MM.1S (cell line): ENCODE measurements around the gene TMEM260.
"Not testable (repeated sequence)": the region's sequence is repeated elsewhere in the genome, so short reads cannot be mapped to it uniquely, and the experiment has no call there.

Experiments
- DNase-seq: peaks from one replicate; pipeline ENCODE4 v3.0.0-alpha.2; 2015
- H2AFZ ChIP-seq: fragments of 300-600 bp; sonication (generic); 2 replicates; pipeline ENCODE4 v1.6.0; 2016; ENCODE audit warnings: antibody characterized with exemption, low read length
- H3F3A ChIP-seq: fragments of 300-600 bp; sonication (generic); 2 replicates; pipeline ENCODE4 v1.6.1; 2016; ENCODE audit warnings: mild to moderate bottlenecking, antibody characterized with exemption, low read length, moderate library complexity, mixed read lengths; ENCODE audit not compliant: insufficient read depth
- H3K27ac ChIP-seq: fragments of 300-600 bp; sonication (generic); 2 replicates; pipeline ENCODE4 v1.5.1; 2016; ENCODE audit warnings: mild to moderate bottlenecking, low read length
- H3K27me3 ChIP-seq: fragments of 300-600 bp; sonication (generic); replicated peaks from 2 replicates; pipeline ENCODE4 v1.6.0; 2016; ENCODE audit warnings: low read length; ENCODE audit not compliant: insufficient read depth
- H3K36me3 ChIP-seq: fragments of 300-600 bp; sonication (generic); replicated peaks from 2 replicates; pipeline ENCODE4 v1.6.1; 2016; ENCODE audit warnings: mild to moderate bottlenecking, low read length, mixed read lengths; ENCODE audit not compliant: insufficient read depth
- H3K4me1 ChIP-seq: fragments of 300-600 bp; sonication (generic); 2 replicates; pipeline ENCODE4 v1.6.1; 2016; ENCODE audit warnings: low read length, mixed read lengths
- H3K4me2 ChIP-seq: fragments of 300-600 bp; sonication (generic); 2 replicates; pipeline ENCODE4 v1.6.0; 2016; ENCODE audit warnings: low read depth, low read length
- H3K4me3 ChIP-seq: fragments of 300-600 bp; sonication (generic); 2 replicates; pipeline ENCODE4 v1.5.1; 2016; ENCODE audit warnings: low read length, mixed read lengths
- H3K79me2 ChIP-seq: fragments of 300-600 bp; sonication (generic); 2 replicates; pipeline ENCODE4 v1.6.1; 2016; ENCODE audit warnings: mixed run types, low read length, mixed read lengths
- H3K9ac ChIP-seq: fragments of 300-600 bp; sonication (generic); 2 replicates; pipeline ENCODE4 v1.6.1; 2016; ENCODE audit warnings: low read length, mixed read lengths
- H3K9me2 ChIP-seq: fragments of 300-600 bp; sonication (generic); replicated peaks from 2 replicates; pipeline ENCODE4 v1.6.1; 2016; ENCODE audit warnings: mild to moderate bottlenecking, low read length, mixed read lengths; ENCODE audit not compliant: insufficient read depth
- H3K9me3 ChIP-seq: fragments of 300-600 bp; sonication (generic); replicated peaks from 2 replicates; pipeline ENCODE4 v1.6.1; 2016; ENCODE audit warnings: mild to moderate bottlenecking, low read length, mixed read lengths; ENCODE audit not compliant: insufficient read depth
- H4K20me1 ChIP-seq: fragments of 300-600 bp; sonication (generic); 2 replicates; pipeline ENCODE4 v1.6.1; 2016; ENCODE audit warnings: mild to moderate bottlenecking, low read length, moderate library complexity, mixed read lengths; ENCODE audit not compliant: insufficient read depth
- CTCF ChIP-seq: fragments of 300-600 bp; sonication (generic); IDR thresholded peaks from 2 replicates; pipeline ENCODE4 v1.5.1; 2016; ENCODE audit warnings: antibody characterized with exemption, low read length, mixed read lengths
- EZH2 ChIP-seq: fragments of 300-600 bp; sonication (generic); optimal IDR thresholded peaks from 2 replicates; pipeline ENCODE3; 2017; ENCODE audit warnings: low read depth, mild to moderate bottlenecking, antibody characterized with exemption, low read length, mixed read lengths
- EZH2phosphoT487 ChIP-seq: fragments of 300-600 bp; sonication (generic); IDR thresholded peaks from 2 replicates; pipeline ENCODE4 v1.6.1; 2018; ENCODE audit warnings: antibody characterized with exemption, low read length

TMEM260 gene

GRCh38 chr14:56603648-56604047 is 24.1 kb downstream of the TMEM260 start:
- no peaks in the 10 kb centered on the region for H3K27me3 ChIP-seq
- H3K4me3 ChIP-seq = no peak overlapping the region
- no peak overlapping the region for H3K9ac ChIP-seq
- no peaks in the 10 kb centered on the region for H4K20me1 ChIP-seq
- no peak overlapping the region for H2AFZ ChIP-seq
- H3K9me2 ChIP-seq = no peaks in the 10 kb centered on the region
- no peaks in the 10 kb centered on the region for H3F3A ChIP-seq
- H3K27ac ChIP-seq = no peak overlapping the region
- H3K4me1 ChIP-seq = no peaks in the 10 kb centered on the region
- H3K4me2 ChIP-seq = no peak overlapping the region
- H3K9me3 ChIP-seq = no peaks in the 10 kb centered on the region
- TF ChIP-seq CTCF (no peak), EZH2phosphoT487 (no peak), EZH2 (no peak)
- H3K79me2 ChIP-seq = no peaks in the 10 kb centered on the region
- H3K36me3 ChIP-seq = no peaks in the 10 kb centered on the region
- DNase-seq = no peak

GRCh38 chr14:56608689-56609088 is 29.1 kb downstream of the TMEM260 start:
- Histone ChIP-seq H3F3A (no peaks in the 10 kb centered on the region), H3K4me3 (no peak overlapping the region), H3K9ac (no peak overlapping the region), H3K27me3 (no peaks in the 10 kb centered on the region), H3K9me3 (no peaks in the 10 kb centered on the region), H3K36me3 (no peaks in the 10 kb centered on the region), H3K79me2 (no peaks in the 10 kb centered on the region), H3K4me2 (no peak overlapping the region), H3K9me2 (no peaks in the 10 kb centered on the region), H2AFZ (no peak overlapping the region), H4K20me1 (no peaks in the 10 kb centered on the region), H3K27ac (no peak overlapping the region), H3K4me1 (no peaks in the 10 kb centered on the region)
- no peak for DNase-seq
- TF ChIP-seq CTCF (no peak), EZH2phosphoT487 (no peak), EZH2 (no peak)

- H3F3A ChIP-seq, H3K9me2 ChIP-seq, H3K27me3 ChIP-seq, H3K4me3 ChIP-seq, H3K36me3 ChIP-seq, H3K9me3 ChIP-seq, DNase-seq, H3K27ac ChIP-seq, H4K20me1 ChIP-seq, H3K79me2 ChIP-seq, H3K4me1 ChIP-seq, H3K9ac ChIP-seq, H3K4me2 ChIP-seq, H2AFZ ChIP-seq: not testable (repeated sequence)
These were observed 32.1 kb downstream of the TMEM260 start for GRCh38 chr14:56611663-56612062.

GRCh38 chr14:56617084-56617483 is 37.5 kb downstream of the TMEM260 start:
- Histone ChIP-seq H3K27ac (no peak overlapping the region), H3K4me2 (no peak overlapping the region), H3K36me3 (no peaks in the 10 kb centered on the region), H3K27me3 (no peaks in the 10 kb centered on the region), H3K4me1 (no peaks in the 10 kb centered on the region), H3K9ac (no peak overlapping the region), H3K9me3 (no peaks in the 10 kb centered on the region), H4K20me1 (no peaks in the 10 kb centered on the region), H3K9me2 (no peaks in the 10 kb centered on the region), H2AFZ (no peak overlapping the region), H3K79me2 (no peaks in the 10 kb centered on the region), H3K4me3 (no peak overlapping the region), H3F3A (no peaks in the 10 kb centered on the region)
- TF ChIP-seq CTCF (no peak), EZH2 (no peak), EZH2phosphoT487 (no peak)
- DNase-seq = no peak
